Sigmoid colon (tissue), 7 donors: ENCODE results near the gene TACR1. TPM values are rescaled to one million over a fixed set of nuclear protein-coding genes. Genes with fewer than 3 reads are reported as not detected.
"Not testable (repeated sequence)": the region's sequence is repeated elsewhere in the genome, so short reads cannot be mapped to it uniquely, and the experiment has no call there.

Experiments used
- DNase-seq: peaks from one replicate; pipeline ENCODE4 v3.0.0-alpha.2; 2019
- H3K27ac ChIP-seq, 4 donors: fragments of 200-600 bp; sonication (generic); one replicate each; pipeline ENCODE4 v1.5.1; 2016 to 2019; ENCODE audit warnings: mild to moderate bottlenecking in 1 of 4
- H3K27me3 ChIP-seq, 3 donors: fragments of 200-600 bp; sonication (generic); one replicate each; pipeline ENCODE4 v1.5.1; 2019; ENCODE audit warnings: mild to moderate bottlenecking in 1 of 3
- H3K36me3 ChIP-seq, 4 donors: fragments of 200-600 bp; sonication (generic); one replicate each; pipeline ENCODE4 v1.5.1; 2016 to 2019
- H3K4me1 ChIP-seq, 4 donors: fragments of 200-600 bp; sonication (generic); one replicate each; pipeline ENCODE4 v1.5.1; 2017 to 2019
- H3K4me3 ChIP-seq, 4 donors: fragments of 200-600 bp; sonication (generic); one replicate each; pipeline ENCODE4 v1.5.1; 2017 to 2019; ENCODE audit warnings: mild to moderate bottlenecking in 2 of 4, moderate library complexity in 1 of 4
- H3K9me3 ChIP-seq, 4 donors: fragments of 200-600 bp in 3 of 4; sonication (generic) in 3 of 4; one replicate each; pipeline versions ENCODE4 v1.5.1 to v1.6.1; 2013 to 2019
- EP300 ChIP-seq, 4 donors: sonication (generic); formaldehyde crosslinking; IDR thresholded peaks; one replicate each; pipeline ENCODE4 v1.6.1; 2017; ENCODE audit warnings: antibody characterized with exemption in 4 of 4
- POLR2A ChIP-seq, 2 donors: fragments of 450-650 bp; IDR thresholded peaks; one replicate each; pipeline ENCODE4 v1.6.1; 2016; ENCODE audit warnings: antibody characterized with exemption in 2 of 2, mild to moderate bottlenecking in 2 of 2, moderate library complexity in 2 of 2
- POLR2AphosphoS5 ChIP-seq, 4 donors: sonication (generic); formaldehyde crosslinking; IDR thresholded peaks; one replicate each; pipeline ENCODE4 v1.6.1; 2017; ENCODE audit warnings: antibody characterized with exemption in 4 of 4
- WGBS, 2 donors: extraction: QIAGEN DNeasy Blood & Tissue Kit; methylation state at CpG; one replicate each; pipeline ENCODE4 v1.1.7; 2013; 5-methylcytosine and 5-hydroxymethylcytosine counted together
- intact Hi-C: fragments of 100-400 bp; cut with DNase I; formaldehyde crosslinking; loops from one replicate; pipeline ENCODE4 v1.15.1; 2023
- polyA plus RNA-seq, 3 donors: library from polyadenylated mRNA; stranded (reverse); fragments of 200-250 nt; gene quantifications; one replicate each; pipeline ENCODE4 v1.2.3, GENCODE V29; 2013
- total RNA-seq, 4 donors: library from RNA; depleted of rRNA; stranded (reverse); fragments of >200 nt; gene quantifications; one replicate each; pipeline ENCODE4 v1.1.0, GENCODE V29; 2016
- TF ChIP-seq, protein P1 (sequence below), 4 experiments: fragments of 450-650 bp in 3 of 4; fragments of 200-600 bp in 1 of 4; IDR thresholded peaks; one replicate each; pipeline ENCODE4 v1.5.1; 2016 to 2019; ENCODE audit warnings: antibody characterized with exemption in 4 of 4, mild to moderate bottlenecking in 3 of 4, moderate library complexity in 2 of 4
- donor health status: healthy with polysubstance abuse.
- donor health status: Bipolar disorder and iron deficiency.
- donor health status: healthy.

TACR1 gene
- total and polyA plus RNA-seq, 7 donors = 0.22 to 2.5 (median 0.99) TPM; not detected in 2

DNA sequence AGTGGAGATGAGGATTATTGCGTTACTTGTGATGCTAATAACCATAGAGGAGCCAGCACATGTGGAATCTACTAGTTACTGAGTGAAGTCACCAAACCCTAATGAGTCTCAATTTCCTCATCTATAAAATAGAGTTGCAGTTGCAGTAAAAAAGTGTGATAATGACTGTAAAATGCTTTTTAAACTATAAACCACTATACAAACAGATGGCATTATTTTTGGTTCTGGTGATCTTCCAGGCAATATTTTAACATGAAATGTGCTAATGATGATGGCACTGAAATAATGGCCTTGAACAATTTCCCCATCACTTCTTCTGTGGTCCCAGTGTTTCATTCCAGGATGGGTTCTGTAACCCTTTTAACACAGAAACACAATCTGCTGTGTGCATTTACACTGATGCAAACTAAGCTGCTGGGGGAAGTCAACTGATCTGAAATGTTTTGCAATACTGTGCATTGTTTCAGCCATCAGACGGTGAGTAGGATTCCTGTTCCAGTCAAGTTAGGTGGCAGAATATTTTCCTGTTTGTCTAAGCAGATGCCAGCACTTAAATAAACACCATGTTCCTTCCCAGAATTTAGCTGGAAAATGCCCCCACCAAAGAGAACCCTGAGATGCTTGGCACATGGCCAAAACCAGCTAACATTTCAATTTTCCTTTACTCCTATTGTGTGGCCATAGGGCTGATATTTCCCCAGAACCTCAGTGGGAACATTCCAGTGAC lies 52.6 kb downstream of the TACR1 start:
- TF ChIP-seq, protein P1, sequence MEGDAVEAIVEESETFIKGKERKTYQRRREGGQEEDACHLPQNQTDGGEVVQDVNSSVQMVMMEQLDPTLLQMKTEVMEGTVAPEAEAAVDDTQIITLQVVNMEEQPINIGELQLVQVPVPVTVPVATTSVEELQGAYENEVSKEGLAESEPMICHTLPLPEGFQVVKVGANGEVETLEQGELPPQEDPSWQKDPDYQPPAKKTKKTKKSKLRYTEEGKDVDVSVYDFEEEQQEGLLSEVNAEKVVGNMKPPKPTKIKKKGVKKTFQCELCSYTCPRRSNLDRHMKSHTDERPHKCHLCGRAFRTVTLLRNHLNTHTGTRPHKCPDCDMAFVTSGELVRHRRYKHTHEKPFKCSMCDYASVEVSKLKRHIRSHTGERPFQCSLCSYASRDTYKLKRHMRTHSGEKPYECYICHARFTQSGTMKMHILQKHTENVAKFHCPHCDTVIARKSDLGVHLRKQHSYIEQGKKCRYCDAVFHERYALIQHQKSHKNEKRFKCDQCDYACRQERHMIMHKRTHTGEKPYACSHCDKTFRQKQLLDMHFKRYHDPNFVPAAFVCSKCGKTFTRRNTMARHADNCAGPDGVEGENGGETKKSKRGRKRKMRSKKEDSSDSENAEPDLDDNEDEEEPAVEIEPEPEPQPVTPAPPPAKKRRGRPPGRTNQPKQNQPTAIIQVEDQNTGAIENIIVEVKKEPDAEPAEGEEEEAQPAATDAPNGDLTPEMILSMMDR (IDR thresholded peaks at IDR 0.05) = no peak
- peak in 2 of 4 donors; percentile 5 to 8 for TF ChIP-seq POLR2AphosphoS5 (IDR thresholded peaks at IDR 0.05)
- TF ChIP-seq POLR2A (IDR thresholded peaks at IDR 0.05) = no peak

DNA sequence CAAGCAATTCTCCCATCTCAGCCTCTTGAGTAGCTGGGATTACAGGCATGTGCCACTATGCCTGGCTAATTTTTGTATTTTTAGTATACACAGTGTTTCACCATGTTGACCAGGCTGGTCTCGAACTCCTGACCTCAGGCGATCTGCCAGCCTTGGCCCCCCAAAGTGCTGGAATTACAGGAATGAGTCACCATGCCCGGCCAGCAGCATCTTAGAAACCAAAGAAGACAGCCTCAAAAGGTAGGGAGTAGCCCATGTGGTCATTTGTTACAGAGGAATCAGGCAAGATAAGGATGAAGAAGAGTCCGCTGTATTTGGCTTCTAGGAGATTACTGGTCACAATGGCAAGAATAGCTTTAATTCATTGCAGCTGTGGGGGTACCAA lies 53.1 kb downstream of the TACR1 start:
- Histone ChIP-seq H3K4me1 (peaks cover 0 to 17% (median 11%) of the 10 kb centered on the region in 4 donors), H3K27ac (peak overlapping the region in 1 of 4 donors; percentile 20)
- DNase-seq, H3K4me3 ChIP-seq, H3K9me3 ChIP-seq, H3K27me3 ChIP-seq, intact Hi-C loops, H3K36me3 ChIP-seq: not testable (repeated sequence)
- 88 to 90% methylated on average over 4 of the region's 4 CpGs for WGBS, 2 donors

More for the DNA sequence above, 52.6 kb downstream of the TACR1 start:
- Histone ChIP-seq H3K27me3 (no peaks in the 10 kb centered on the region), H3K36me3 (no peaks in the 10 kb centered on the region), H3K27ac (peak overlapping the region in 1 of 4 donors; percentile 20), H3K4me3 (no peak overlapping the region), H3K9me3 (peaks cover 0 to 2% (median 0%) of the 10 kb centered on the region in 4 donors), H3K4me1 (peaks cover 0 to 12% (median 11%) of the 10 kb centered on the region in 4 donors)
- intact Hi-C loops = no loop called here
- 82 to 84% methylated on average over 2 of the region's 2 CpGs for WGBS, 2 donors
- DNase-seq = no peak

DNA sequence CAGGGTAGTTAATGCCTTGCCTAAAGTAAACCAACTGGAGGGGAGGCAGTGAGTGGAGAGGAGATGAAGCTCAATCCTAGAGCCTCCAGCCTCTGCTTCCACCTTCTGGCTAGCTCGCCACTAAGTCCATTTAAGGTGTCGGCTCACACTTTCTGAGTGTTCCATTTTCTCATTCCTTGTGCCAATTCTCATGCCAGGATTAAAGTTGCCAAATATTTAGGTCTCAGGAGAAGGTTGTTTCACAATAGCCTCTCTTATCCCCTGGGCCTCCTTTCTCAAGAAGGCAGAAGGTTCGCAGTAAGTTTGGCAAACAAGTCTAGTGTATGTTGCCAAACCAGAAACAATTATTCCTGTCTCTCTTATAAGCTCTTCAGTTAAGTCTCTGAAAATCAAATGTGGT lies 57.2 kb downstream of the TACR1 start:
- peak overlapping the region in 3 of 4 donors; percentile 50 to 55 (median 52) for H3K27ac ChIP-seq
- no peak overlapping the region for H3K4me3 ChIP-seq
- WGBS, 2 donors = 88 to 92% methylated on average over 3 of the region's 3 CpGs
- DNase-seq = peak; percentile 65
- H3K27me3 ChIP-seq = no peaks in the 10 kb centered on the region
- H3K9me3 ChIP-seq = no peaks in the 10 kb centered on the region
- peaks cover 0 to 31% (median 11%) of the 10 kb centered on the region in 4 donors for H3K4me1 ChIP-seq
- intact Hi-C loops = no loop called here
- peak in 3 of 4 donors; percentile 17 to 65 (median 53) for TF ChIP-seq POLR2AphosphoS5 (IDR thresholded peaks at IDR 0.05)
- no peak for TF ChIP-seq EP300 (IDR thresholded peaks at IDR 0.05)
- H3K36me3 ChIP-seq = no peaks in the 10 kb centered on the region

DNA sequence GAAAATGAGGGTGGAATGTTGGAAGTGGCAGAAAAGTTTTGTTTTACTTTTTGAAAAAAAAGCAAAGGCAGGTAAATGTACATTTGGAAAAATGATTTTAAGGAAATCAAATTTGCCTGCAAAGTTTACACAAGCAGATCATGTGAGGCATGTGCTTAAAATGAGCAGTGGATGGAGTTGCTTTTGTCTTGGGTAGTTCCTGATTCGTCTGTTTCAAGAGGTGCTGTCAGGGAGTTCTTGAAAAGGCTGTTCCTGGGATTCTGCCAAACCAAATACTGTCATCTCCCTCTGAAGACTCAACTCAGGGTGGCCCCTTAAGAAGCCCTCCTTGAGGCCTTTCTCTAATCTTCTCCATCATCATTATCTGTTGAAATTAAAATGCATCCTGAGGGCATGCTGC lies 59.0 kb downstream of the TACR1 start:
- Histone ChIP-seq H3K27ac (no peak overlapping the region), H3K9me3 (no peaks in the 10 kb centered on the region), H3K36me3 (no peaks in the 10 kb centered on the region), H3K4me1 (peaks cover 0 to 36% (median 11%) of the 10 kb centered on the region in 4 donors), H3K4me3 (no peak overlapping the region), H3K27me3 (no peaks in the 10 kb centered on the region)
- DNase-seq = no peak
- TF ChIP-seq EP300 (IDR thresholded peaks at IDR 0.05) = no peak
- no peak for TF ChIP-seq POLR2A (IDR thresholded peaks at IDR 0.05)
- TF ChIP-seq POLR2AphosphoS5 (IDR thresholded peaks at IDR 0.05) = no peak
- TF ChIP-seq, protein P1 (IDR thresholded peaks at IDR 0.05) = no peak
- WGBS, 2 donors = 17 to 44% methylated on average over 1 of the region's 1 CpG
- intact Hi-C loops = no loop called here

DNA sequence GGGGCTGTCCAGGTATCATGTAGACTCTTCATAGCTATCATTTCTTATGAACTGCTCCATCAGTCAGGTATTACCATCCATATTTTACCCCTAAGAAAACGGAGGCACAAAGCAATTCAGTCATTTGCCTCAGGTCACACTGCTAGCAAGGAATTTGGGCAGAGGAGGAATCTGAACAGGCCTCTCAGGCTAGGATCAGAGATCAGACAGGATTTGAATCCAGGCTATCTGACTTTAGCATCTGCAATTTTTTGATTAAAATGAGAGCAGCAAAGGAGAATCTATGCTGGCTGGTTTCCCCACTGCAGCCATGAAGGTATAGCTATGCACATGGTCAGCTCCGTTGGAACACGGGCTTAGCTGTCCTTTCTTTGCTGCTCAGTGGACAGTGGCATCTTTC lies 60.1 kb downstream of the TACR1 start:
- Histone ChIP-seq H3K9me3 (no peaks in the 10 kb centered on the region), H3K27ac (no peak overlapping the region), H3K4me3 (no peak overlapping the region), H3K4me1 (peaks cover 0 to 48% (median 22%) of the 10 kb centered on the region in 4 donors), H3K27me3 (no peaks in the 10 kb centered on the region), H3K36me3 (no peaks in the 10 kb centered on the region)
- 76 to 86% methylated on average over 3 of the region's 3 CpGs for WGBS, 2 donors
- intact Hi-C loops = no loop called here
- TF ChIP-seq, protein P1 (IDR thresholded peaks at IDR 0.05) = no peak
- TF ChIP-seq EP300 (IDR thresholded peaks at IDR 0.05) (no peak), POLR2AphosphoS5 (IDR thresholded peaks at IDR 0.05) (no peak), POLR2A (IDR thresholded peaks at IDR 0.05) (no peak)
- DNase-seq = no peak
